HepG2 (cell line): ENCODE data around the gene FBLN7. TPM values are rescaled to one million over a fixed set of nuclear protein-coding genes. Genes with fewer than 3 reads are reported as not detected.

Experiments
- ATAC-seq: fragments of 200-7000 bp; cut with Tn5 transposase; 3 replicates; pipeline ENCODE4 v1.9.1; 2020; ENCODE audit warnings: mild to moderate bottlenecking, moderate library complexity
- BruUV-seq: library from RNA; stranded (reverse); fragments of 400-500 nt; replicated peaks from 2 replicates; lab custom pipeline; 2021; lab: Mats Ljungman, UMichigan
- CTCF ChIA-PET: fragments of 300-600 bp; formaldehyde crosslinking; extraction: SDS; loops from one replicate; lab custom pipeline; 2021; ENCODE audit warnings: low total read pairs, inconsistent platforms, low intra/inter-chr PET ratio; lab: Yijun Ruan, JAX
- POLR2A ChIA-PET: fragments of 350-600 bp; sonication (Branson Sonifier 250); formaldehyde crosslinking; loops from one replicate; lab custom pipeline; 2020; ENCODE audit warnings: antibody characterized with exemption, inconsistent platforms; lab: Yijun Ruan, JAX
- DNase-seq: peaks from one replicate; pipeline ENCODE4 v3.0.0-alpha.2; 2015; ENCODE audit warnings: low spot score
- FAIRE-seq: peaks from 3 replicates; lab custom pipeline; 2011; peaks lifted over from hg19 to GRCh38; lab: Jason Lieb, UNC
- H2AFZ ChIP-seq: one replicate; pipeline ENCODE4 v1.6.1; 2011; ENCODE audit warnings: low read length, inconsistent platforms
- H3K27ac ChIP-seq: fragments of 300-600 bp; 3 replicates; pipeline ENCODE4 v1.8.0; 2011; ENCODE audit warnings: mixed run types, mild to moderate bottlenecking, mixed read lengths, low read length, inconsistent platforms; ENCODE audit not compliant: insufficient read depth; ENCODE audit errors: extremely low read length
- H3K27me3 ChIP-seq, 2 experiments: fragments of 200-600 bp in 1 of 2; 2 replicates in 1 of 2; 3 replicates in 1 of 2; pipeline versions ENCODE4 v1.6.0 to v1.8.0; 2011; ENCODE audit warnings: low read length in 2 of 2, mild to moderate bottlenecking in 2 of 2, moderate library complexity in 2 of 2, inconsistent platforms in 1 of 2; ENCODE audit not compliant: insufficient read depth in 2 of 2, control insufficient read depth in 1 of 2
- H3K36me3 ChIP-seq, 2 experiments: fragments of 200-600 bp in 1 of 2; replicated peaks in 1 of 2; 2 replicates in 1 of 2; 3 replicates in 1 of 2; pipeline versions ENCODE4 v1.5.1 to v1.8.0; 2011; ENCODE audit warnings: low read length in 2 of 2, inconsistent platforms in 1 of 2; ENCODE audit not compliant: insufficient read depth in 2 of 2, control insufficient read depth in 1 of 2
- H3K4me1 ChIP-seq: 2 replicates; pipeline ENCODE4 v1.5.1; 2012; ENCODE audit warnings: low read length, inconsistent platforms; ENCODE audit not compliant: insufficient read depth
- H3K4me2 ChIP-seq: 2 replicates; pipeline ENCODE4 v1.6.0; 2011; ENCODE audit warnings: low read depth, low read length, inconsistent platforms
- H3K4me3 ChIP-seq, 3 experiments: fragments of 200-600 bp in 1 of 3; sonication (generic), shearing (Covaris generic) in 1 of 3; replicated peaks in 1 of 3; 2 replicates each; pipeline ENCODE4 v1.5.1; 2011 to 2016; ENCODE audit warnings: low read length in 3 of 3, inconsistent platforms in 2 of 3, low read depth in 2 of 3, mild to moderate bottlenecking in 2 of 3, control low read depth in 1 of 3, mixed read lengths in 1 of 3; ENCODE audit not compliant: insufficient read depth in 1 of 3
- H3K79me2 ChIP-seq: one replicate; pipeline ENCODE4 v1.6.1; 2011; ENCODE audit warnings: low read length, inconsistent platforms; ENCODE audit not compliant: insufficient read depth
- H3K9ac ChIP-seq: 2 replicates; pipeline ENCODE4 v1.6.0; 2011; ENCODE audit warnings: mild to moderate bottlenecking, low read depth, low read length, inconsistent platforms; ENCODE audit not compliant: insufficient read depth
- H3K9me3 ChIP-seq: 2 replicates; pipeline ENCODE4 v1.5.1; 2012; ENCODE audit warnings: mild to moderate bottlenecking, low read length
- H4K20me1 ChIP-seq: 2 replicates; pipeline ENCODE4 v1.6.0; 2011; ENCODE audit warnings: inconsistent platforms, mild to moderate bottlenecking, low read length, moderate library complexity; ENCODE audit not compliant: insufficient read depth
- FOXP1 ChIP-seq, 2 experiments: fragments of 450-650 bp in 1 of 2; IDR thresholded peaks; 2 replicates each; pipeline ENCODE4 v1.6.1; 2017 to 2018; ENCODE audit warnings: antibody characterized with exemption in 1 of 2
- ZFP41 ChIP-seq: sonication (generic); formaldehyde crosslinking; IDR thresholded peaks from 2 replicates; pipeline ENCODE4 v1.4.0; 2020; ENCODE audit warnings: mild to moderate bottlenecking, missing genetic modification reagents, borderline replicate concordance
- ZNF160 ChIP-seq: sonication (generic); formaldehyde crosslinking; IDR thresholded peaks from 2 replicates; pipeline ENCODE4 v1.8.0; 2022; ENCODE audit warnings: mild to moderate bottlenecking, inconsistent platforms, missing genetic modification reagents
- ZNF629 ChIP-seq: sonication (generic); formaldehyde crosslinking; conservative IDR thresholded peaks from 2 replicates; pipeline ENCODE4 v1.5.0; 2020; ENCODE audit warnings: missing genetic modification reagents
- ZNF687 ChIP-seq: sonication (generic); formaldehyde crosslinking; IDR thresholded peaks from 2 replicates; pipeline ENCODE4 v1.5.1; 2020; ENCODE audit warnings: mild to moderate bottlenecking, missing genetic modification reagents, moderate library complexity
- WGBS: methylation state at CpG from one replicate; pipeline ENCODE4 v1.1.6; 2017; ENCODE audit warnings: low lambda C conversion rate; 5-methylcytosine and 5-hydroxymethylcytosine counted together
- in situ Hi-C: cut with HindIII; loops from 2 replicates; pipeline ENCODE4 v1.10.0; 2017; ENCODE audit warnings: low pct_unique_long_range_greater_than_20kb; ENCODE audit not compliant: extremely low pct_ligation_motif_present
- intact Hi-C: fragments of 100-400 bp; cut with micrococcal nuclease; formaldehyde crosslinking; loops from one replicate; pipeline ENCODE4 v1.10.0; 2022; ENCODE audit not compliant: unreplicated experiment
- polyA plus RNA-seq, 8 experiments: library from polyadenylated mRNA; depleted of rRNA in 3 of 8; stranded (reverse) in 7 of 8; unstranded in 1 of 8; fragments of >200 nt; fragmentation: Illumina TruSeq in 4 of 8; extraction: Trizol in 4 of 8; gene quantifications; 2 replicates each; pipeline versions ENCODE4 v1.2.1 to v1.2.3, GENCODE V29; 2011 to 2016; ENCODE audit warnings: low read depth in 4 of 8, missing spikeins in 1 of 8, mixed read lengths in 1 of 8; ENCODE audit not compliant: insufficient read depth in 1 of 8
- total RNA-seq, 5 experiments: library from RNA; depleted of rRNA; stranded (reverse); fragments of >200 nt; fragmentation: Illumina TruSeq; extraction: Trizol; gene quantifications; 2 replicates each; pipeline ENCODE4 v1.2.3, GENCODE V29; 2016; ENCODE audit warnings: low read depth in 1 of 5
- TF ChIP-seq, protein P1 (sequence below): sonication (generic); formaldehyde crosslinking; IDR thresholded peaks from 2 replicates; pipeline ENCODE4 v1.9.0; 2022; ENCODE audit warnings: missing genetic modification reagents, mild to moderate bottlenecking, borderline replicate concordance
- TF ChIP-seq, protein P2 (sequence below): IDR thresholded peaks from 2 replicates; pipeline ENCODE4 v1.6.1; 2016; ENCODE audit warnings: mild to moderate bottlenecking

FBLN7 gene
- total and polyA plus RNA-seq, 2 of the 13 experiments (the other 11 are each of a cell fraction or from before 2014, with no cell fraction given), result 1.4 to 2.3 TPM

DNA sequence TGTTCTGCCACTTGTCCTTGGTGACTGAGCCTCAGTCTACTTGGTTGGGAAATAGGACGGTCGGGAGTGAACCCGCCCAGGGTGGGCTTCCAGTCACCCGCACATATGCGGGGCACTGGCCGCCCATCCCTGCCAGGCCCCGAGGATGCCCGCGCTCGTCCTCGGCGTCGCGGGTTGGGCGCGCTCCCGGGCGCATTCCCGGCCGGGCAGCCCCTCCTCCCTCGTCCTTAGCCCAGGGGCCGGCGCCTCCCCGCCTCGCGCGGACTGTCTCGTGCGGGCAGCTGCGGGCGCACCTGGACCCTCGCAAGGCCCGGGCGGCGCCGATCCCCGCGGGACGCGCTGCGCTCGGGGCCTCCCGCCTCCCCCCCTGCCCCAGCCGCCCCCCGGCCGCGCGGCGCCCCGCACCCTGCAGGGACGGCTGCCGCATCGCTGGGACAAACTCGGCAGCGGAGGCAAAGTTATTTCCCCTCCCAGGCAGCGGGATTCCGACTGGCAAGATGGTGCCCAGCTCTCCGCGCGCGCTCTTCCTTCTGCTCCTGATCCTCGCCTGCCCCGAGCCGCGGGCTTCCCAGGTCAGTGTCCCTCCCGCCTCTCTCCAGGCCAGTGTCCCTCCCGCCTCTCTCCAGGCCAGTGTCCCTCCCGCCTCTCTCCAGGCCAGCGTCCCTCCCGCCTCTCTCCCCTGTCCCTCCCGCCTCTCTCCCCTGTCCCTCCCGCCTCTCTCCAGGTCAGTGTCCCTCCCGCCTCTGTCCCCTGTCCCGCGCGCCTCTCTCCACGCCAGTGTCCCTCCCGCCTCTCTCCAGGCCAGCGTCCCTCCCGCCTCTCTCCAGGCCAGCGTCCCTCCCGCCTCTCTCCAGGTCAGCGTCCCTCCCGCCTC lies at the start of gene FBLN7 (continued):
- peak; percentile 78 for TF ChIP-seq ZNF687
- TF ChIP-seq ZFP41 (CRISPR knock-in tag), result 0 out of 2 replicates have a peak, but pooled peaks have one; percentile 48
- TF ChIP-seq, protein P1, sequence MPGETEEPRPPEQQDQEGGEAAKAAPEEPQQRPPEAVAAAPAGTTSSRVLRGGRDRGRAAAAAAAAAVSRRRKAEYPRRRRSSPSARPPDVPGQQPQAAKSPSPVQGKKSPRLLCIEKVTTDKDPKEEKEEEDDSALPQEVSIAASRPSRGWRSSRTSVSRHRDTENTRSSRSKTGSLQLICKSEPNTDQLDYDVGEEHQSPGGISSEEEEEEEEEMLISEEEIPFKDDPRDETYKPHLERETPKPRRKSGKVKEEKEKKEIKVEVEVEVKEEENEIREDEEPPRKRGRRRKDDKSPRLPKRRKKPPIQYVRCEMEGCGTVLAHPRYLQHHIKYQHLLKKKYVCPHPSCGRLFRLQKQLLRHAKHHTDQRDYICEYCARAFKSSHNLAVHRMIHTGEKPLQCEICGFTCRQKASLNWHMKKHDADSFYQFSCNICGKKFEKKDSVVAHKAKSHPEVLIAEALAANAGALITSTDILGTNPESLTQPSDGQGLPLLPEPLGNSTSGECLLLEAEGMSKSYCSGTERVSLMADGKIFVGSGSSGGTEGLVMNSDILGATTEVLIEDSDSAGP (CRISPR knock-in tag), result peak; percentile 94; the same call in 1 of the 2 replicates
- TF ChIP-seq ZNF629 (CRISPR knock-in tag), result peak; percentile 81

- no peak overlapping the region for H2AFZ ChIP-seq
- ATAC-seq (no peak), FAIRE-seq (no peak), DNase-seq (no peak)
- peaks cover 23 to 59% of the 10 kb centered on the region in 2 experiments for H3K36me3 ChIP-seq
- H3K4me3 ChIP-seq, result no peak overlapping the region
- in situ Hi-C loops, result no loop called here
- peaks cover 15% of the 10 kb centered on the region for H3K4me1 ChIP-seq
- peaks cover 3% of the 10 kb centered on the region for H3K79me2 ChIP-seq
- H3K9me3 ChIP-seq, result no peaks in the 10 kb centered on the region
- WGBS, result 93% methylated on average over 5 of the region's 5 CpGs
- POLR2A ChIA-PET, result no interaction called here
- intact Hi-C loops, result no loop called here
- H3K27me3 ChIP-seq, result no peaks in the 10 kb centered on the region
- no peak overlapping the region for H3K9ac ChIP-seq
- H4K20me1 ChIP-seq, result no peaks in the 10 kb centered on the region
- no peak overlapping the region for H3K4me2 ChIP-seq
- no peak for TF ChIP-seq ZNF160 (CRISPR knock-in tag)
- TF ChIP-seq, protein P2, sequence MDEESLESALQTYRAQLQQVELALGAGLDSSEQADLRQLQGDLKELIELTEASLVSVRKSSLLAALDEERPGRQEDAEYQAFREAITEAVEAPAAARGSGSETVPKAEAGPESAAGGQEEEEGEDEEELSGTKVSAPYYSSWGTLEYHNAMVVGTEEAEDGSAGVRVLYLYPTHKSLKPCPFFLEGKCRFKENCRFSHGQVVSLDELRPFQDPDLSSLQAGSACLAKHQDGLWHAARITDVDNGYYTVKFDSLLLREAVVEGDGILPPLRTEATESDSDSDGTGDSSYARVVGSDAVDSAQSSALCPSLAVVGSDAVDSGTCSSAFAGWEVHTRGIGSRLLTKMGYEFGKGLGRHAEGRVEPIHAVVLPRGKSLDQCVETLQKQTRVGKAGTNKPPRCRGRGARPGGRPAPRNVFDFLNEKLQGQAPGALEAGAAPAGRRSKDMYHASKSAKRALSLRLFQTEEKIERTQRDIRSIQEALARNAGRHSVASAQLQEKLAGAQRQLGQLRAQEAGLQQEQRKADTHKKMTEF, result no peak
- no peak for TF ChIP-seq FOXP1 (IDR thresholded peaks at IDR 0.05)
- TF ChIP-seq FOXP1 (CRISPR knock-in tag; IDR thresholded peaks at IDR 0.05), result no peak
- TF ChIP-seq, all 625 proteins: peak for 0
- no TSS peak for BruUV-seq
- CTCF ChIA-PET, result no interaction called here
- H3K27ac ChIP-seq, result no peak overlapping the region
These were observed 48.8 kb upstream of the FBLN7 start for GRCh38 chr2:112089375-112089774.
